ENCODE results near the gene FTCD.
"Not testable (repeated sequence)": the region's sequence is repeated elsewhere in the genome, so short reads cannot be mapped to it uniquely, and the experiment has no call there.

The FTCD gene

GRCh38 chr21:46171996-46172862, 16.9 kb upstream of the FTCD start:
- no peak for DNase-seq (ENCODE audit: low read depth)

- DNase-seq (ENCODE audit: low read depth): no peak
Measured at GRCh38 chr21:46171585-46171984, 16.2 kb upstream of the FTCD start.

- DNase-seq (ENCODE audit: low read depth): not testable (repeated sequence)
Measured at GRCh38 chr21:46170436-46171193, 15.2 kb upstream of the FTCD start.

GRCh38 chr21:46168659-46169386, 13.4 kb upstream of the FTCD start:
- no peak for DNase-seq (ENCODE audit: low read depth)

- DNase-seq (ENCODE audit: low read depth): no peak
Measured at GRCh38 chr21:46168238-46168637, 12.9 kb upstream of the FTCD start.

- DNase-seq (ENCODE audit: low read depth): no peak
Measured at GRCh38 chr21:46165098-46165497, 9.7 kb upstream of the FTCD start.

GRCh38 chr21:46163380-46163779, 8.0 kb upstream of the FTCD start:
- no peak for DNase-seq (ENCODE audit: low read depth)

GRCh38 chr21:46161633-46162592, 6.5 kb upstream of the FTCD start:
- no peak for DNase-seq (ENCODE audit: low read depth)

GRCh38 chr21:46160907-46161632, 5.7 kb upstream of the FTCD start:
- no peak for DNase-seq (ENCODE audit: low read depth)

GRCh38 chr21:46160657-46160906, 5.2 kb upstream of the FTCD start:
- no peak for DNase-seq (ENCODE audit: low read depth)

GRCh38 chr21:46159841-46160656, 4.7 kb upstream of the FTCD start:
- DNase-seq (ENCODE audit: low read depth): no peak

GRCh38 chr21:46159390-46159789, 4.0 kb upstream of the FTCD start:
- DNase-seq (ENCODE audit: low read depth): no peak

- no peak for DNase-seq (ENCODE audit: low read depth)
Measured at GRCh38 chr21:46158666-46159300, 3.4 kb upstream of the FTCD start.

- DNase-seq (ENCODE audit: low read depth): no peak
Measured at GRCh38 chr21:46157987-46158451, 2.6 kb upstream of the FTCD start.

- no peak for DNase-seq (ENCODE audit: low read depth)
Measured at GRCh38 chr21:46157396-46157986, 2.1 kb upstream of the FTCD start.

- no peak for DNase-seq (ENCODE audit: low read depth)
Measured at GRCh38 chr21:46156678-46157077, 1.3 kb upstream of the FTCD start.

GRCh38 chr21:46156378-46156645, 933 bp upstream of the FTCD start:
- no peak for DNase-seq (ENCODE audit: low read depth)

- DNase-seq (ENCODE audit: low read depth): no peak
Measured at GRCh38 chr21:46154955-46155513, 345 bp downstream of the FTCD start.
